GM21737 (cell line): Measurements from ENCODE around the gene P2RX6.
"Not testable (repeated sequence)": the region's sequence is repeated elsewhere in the genome, so short reads cannot be mapped to it uniquely, and the experiment has no call there.

Experiments used
- ATAC-seq: cut with Tn5 transposase; IDR thresholded peaks from one replicate; pipeline ENCODE4 v1.9.1; 2021; ENCODE audit warnings: mild to moderate bottlenecking, moderate library complexity; ENCODE audit not compliant: unreplicated experiment

The P2RX6 gene

DNA sequence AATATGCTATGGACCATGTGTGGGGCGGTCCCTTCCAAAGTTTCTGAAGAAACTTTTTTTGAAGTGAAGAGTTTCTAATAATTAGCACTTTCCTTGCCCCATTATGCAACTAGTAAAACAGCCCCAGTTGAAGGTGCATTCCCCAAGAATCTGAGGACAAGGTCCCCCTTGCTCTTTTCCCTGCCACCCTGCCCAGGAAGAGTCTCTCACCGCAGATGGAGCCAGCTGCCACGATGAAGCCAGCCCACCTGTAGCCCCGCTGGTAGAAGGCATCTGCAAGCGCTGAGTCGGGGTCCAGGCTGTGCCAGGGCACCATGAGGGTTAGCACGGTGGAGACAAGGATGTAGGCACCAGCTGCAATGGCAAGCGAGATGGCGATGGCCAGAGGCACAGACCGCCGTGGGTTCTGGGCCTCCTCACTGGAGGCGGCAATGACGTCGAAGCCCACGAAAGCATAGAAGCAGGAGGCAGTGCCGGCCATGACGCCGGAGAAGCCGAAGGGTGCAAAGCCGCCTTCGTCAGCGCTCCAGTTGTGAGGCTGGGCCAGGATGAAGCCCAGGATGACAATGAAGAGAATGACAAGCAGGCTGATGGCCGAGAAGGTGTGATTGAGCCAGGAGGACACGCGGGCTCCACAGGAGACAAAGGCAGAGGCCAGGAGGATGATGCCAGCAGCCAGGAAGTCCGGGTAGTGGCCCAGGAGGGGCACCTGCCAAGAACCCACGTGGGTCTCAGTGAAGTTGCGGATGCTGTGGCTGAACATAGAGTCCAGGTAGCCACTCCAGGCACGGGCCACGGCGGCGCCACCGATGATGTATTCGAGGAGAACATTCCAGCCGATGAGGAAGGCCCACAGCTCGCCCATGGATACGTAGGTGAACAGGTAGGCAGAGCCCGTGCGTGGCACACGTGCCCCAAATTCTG lies 15.9 kb downstream of the P2RX6 start:
- no peak for ATAC-seq

DNA sequence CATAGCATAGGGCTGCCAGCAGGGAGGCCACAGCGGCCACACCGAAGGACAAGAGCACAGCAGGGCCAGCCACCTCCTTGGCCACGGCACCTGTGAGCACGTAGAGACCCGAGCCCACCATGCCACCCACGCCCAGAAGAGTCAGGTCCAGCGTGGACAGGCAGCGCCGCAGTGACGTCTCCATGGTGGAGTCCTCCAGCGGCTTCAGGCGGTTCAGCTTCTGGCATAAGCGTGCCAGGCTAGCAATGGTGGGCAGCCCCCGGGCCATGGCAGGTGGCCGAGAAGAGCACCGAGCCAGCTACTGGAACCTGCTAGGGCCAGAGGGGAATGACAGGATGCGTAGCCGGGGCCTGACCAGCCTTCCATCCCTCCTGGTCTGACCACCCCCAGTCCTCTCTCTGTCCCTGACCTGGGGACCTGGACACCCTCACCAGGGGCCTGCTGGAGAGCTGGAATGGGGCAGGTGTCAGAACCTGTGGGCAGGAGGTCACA lies 16.6 kb downstream of the P2RX6 start:
- no peak for ATAC-seq

DNA sequence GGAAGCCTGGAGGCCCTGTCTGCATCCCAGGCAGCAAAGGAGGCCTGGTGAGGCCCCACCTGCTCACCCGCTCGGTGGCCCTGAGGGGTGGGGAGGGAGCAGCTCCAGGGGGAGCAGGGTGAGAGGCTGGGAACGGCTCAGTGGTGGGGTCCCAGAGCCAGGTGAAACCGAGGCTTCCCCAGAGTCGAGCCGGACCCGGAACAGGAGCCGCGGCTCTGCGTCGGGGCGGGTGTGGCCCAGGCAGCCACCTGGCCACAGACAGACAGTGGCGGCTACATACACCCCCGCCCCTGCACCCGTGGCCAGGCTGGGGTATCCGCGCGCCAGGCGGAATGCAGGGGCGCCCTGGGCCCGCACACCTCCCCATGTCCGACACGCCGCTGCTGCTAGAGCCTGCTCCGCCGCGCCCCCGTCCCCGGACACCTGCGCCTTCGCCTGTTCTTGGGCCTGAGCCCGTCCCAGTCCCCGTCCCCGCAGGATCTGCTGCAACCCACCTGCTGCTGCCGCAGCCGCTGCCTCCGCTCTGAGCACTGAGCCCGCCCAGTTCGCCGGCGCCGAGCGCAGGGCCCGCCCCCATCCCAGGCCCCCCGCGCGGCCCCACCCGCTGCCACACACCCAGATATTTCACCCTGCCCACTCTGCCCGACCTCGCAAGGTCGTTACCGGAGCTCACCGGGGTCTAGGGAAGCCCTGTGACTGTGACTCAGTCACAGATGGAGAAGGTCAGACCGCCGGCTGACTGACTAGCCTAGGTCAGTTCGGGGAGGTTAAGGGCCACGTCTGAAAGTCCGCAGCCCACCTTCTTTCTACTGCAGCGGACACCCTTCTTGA lies 17.3 kb downstream of the P2RX6 start, which contains the start of gene SLC7A4:
TSS of gene SLC7A4 (minus strand) at position 525 of the 831 bp plus-strand sequence. CDS start 749 bp downstream, outside the sequence.
- no peak for ATAC-seq

DNA sequence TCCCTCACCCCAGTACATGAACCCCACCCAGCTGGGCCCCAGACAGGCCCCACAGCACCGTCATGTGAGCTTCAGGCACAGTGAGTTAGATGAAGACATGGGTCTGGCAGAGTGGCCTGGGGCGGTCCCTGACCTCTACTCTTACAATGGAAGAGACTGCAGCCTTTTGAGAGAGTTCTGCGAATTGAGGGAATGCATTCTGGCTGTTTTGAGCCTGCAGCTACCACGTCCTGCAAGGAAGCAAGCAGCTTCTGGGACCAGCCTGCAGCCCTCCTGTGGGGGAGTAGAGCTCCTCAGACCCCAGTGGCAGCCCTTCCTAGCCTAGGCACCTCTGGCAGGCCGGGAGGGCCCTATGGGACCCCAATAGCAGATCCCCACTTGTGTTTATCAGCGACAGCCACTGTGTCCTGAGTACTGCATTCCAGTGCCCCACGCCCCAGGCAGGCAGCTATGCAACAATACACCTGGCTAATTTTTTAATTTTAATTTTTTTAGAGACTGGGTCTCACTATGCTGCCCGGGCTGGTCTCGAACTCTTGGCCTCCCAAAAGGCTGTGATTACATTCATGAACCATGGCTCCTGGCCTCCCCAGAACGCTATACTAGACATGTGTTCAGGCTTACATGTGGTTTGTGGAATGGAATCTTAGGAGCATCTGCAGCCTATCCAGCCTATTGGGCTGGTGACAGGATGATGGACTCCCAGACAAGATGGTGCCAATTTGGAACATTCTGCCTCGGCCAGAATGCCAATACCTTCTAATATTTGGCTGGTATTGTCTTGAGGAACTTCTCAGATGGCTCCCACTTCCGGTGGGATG lies 18.1 kb downstream of the P2RX6 start:
- no peak for ATAC-seq

DNA sequence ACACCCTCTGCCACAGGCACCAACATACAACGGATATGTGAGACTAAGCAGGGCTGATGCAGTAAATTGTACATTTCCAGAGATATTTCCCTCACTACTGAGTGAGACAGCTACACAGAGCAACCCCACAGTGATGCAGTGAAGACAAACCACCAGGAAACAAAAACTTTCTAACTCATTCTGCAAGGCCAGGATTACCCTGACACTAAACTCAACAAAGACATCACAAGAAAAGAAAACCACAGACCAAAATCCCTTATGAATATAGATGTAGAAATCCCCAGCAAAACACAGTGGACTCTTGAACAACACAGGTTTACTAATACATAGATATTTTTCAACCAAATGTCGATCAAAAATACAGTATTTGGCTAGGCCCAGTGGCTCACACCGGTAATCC lies 18.9 kb downstream of the P2RX6 start:
- ATAC-seq = no peak

DNA sequence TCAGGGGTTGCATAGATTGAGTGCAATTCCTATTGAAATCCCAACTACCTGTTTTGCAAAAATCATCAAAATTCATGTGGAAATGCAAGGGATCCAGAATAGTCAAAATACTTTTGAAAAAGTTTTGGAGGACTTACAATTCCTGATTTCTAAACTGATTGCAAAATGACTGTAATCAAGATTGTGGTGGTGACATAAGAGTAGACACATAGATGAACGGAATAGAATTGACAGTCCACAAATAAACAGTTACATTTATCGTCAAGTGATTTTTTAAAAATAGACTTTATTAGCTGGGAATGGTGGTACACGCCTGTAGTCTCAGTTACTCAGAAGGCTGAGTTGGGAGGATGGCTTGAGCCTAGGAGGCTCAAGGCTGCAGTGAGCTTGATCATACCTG lies 20.0 kb downstream of the P2RX6 start:
- ATAC-seq = no peak

DNA sequence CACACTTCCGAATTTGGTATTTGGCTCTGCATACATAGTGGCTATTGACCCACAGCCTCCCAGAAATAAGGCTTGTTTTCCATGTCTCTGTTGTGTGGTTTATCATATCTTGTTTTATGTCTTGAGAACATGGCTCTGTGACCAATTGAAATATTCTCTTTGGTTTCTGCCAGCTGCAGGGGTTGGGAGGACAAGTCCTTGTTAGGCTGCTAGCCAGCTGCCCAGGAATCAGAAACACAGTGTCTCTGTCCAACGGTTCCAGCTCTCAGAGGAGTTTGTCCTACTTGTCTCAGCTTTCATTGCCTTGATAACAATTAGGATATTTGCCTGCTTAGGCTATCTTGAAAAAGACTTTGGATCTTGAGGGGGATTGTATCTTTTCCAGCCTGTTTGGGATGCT lies 23.4 kb downstream of the P2RX6 start:
- ATAC-seq = no peak

DNA sequence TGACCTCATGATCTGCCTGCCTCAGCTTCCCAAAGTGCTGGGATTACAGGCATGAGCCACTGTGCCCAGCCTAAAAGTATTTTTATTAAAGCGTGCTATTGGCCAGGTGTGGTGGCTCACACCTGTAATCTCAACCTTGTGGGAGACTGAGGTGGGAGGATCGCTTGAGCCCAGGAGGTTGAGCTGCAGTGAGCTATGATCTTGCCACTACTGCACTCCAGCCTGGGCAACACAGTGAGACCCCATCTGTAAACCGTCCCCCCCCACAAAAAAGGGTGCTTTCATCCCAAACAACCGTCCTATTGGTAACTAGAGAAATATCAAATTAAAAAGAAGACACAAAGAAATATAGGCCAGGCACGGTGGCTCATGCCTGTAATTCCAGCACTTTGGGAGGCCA lies 24.2 kb downstream of the P2RX6 start:
- ATAC-seq = not testable (repeated sequence)

DNA sequence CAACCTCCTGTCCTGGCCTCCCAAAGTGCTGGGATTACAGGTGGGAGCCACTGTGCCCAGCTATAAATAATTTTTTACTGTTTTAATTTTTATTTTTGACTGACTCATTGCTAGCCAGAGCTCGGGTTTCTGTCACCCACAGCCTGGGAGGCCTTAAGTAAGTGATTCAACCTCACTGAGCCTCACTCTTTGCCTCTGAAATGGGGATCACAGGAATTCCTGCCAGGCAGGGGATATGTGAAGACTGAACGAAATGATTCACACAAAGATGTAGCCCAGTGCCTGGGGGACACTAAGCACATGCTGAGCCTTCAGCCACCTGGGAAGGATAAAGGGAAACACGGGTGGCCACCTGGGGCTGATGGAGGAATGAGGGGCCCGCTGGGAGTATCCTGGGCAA lies 27.0 kb downstream of the P2RX6 start:
- ATAC-seq = no peak

DNA sequence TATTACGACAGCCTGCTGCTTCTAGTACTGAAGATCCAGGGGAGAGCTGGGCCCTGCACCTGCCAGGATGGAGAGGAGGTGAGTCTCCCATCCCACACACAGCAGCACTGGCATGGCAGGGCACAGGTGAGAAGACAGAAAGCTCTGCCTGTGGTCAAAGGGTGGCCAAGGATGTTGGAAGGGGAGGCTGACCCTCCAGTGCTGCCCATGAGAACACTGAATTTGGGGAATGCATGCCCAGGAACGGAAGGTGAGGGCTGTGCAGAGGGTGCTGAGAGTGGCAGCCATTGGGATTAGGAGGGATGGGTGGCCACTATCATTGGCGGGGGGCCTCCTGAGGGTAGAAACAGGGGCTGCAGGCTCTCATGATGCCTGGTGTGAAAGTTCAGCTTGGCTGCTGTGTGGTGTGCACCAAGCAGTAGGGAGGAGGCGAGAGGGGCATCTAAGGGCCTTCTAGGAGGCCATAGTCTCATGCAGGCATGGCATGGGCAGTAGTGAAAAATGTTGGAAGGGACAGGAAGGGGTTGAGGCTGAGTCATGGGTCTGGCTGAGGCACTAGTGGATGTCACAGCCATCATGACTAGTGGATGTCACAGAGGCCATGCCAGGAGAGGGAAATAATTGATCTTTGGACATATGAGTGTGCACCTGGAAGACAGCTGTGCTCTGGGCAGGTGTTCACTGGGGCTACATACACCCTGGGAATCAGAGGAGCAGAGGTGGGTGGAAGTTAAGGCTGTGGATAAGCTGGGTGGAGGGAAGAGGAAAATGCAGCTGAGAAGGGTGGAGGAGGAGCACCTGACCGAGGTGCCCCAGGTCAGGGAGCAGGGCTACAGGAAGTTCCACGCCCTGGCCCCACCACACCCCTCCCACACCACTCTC lies 28.3 kb downstream of the P2RX6 start:
- ATAC-seq = no peak

DNA sequence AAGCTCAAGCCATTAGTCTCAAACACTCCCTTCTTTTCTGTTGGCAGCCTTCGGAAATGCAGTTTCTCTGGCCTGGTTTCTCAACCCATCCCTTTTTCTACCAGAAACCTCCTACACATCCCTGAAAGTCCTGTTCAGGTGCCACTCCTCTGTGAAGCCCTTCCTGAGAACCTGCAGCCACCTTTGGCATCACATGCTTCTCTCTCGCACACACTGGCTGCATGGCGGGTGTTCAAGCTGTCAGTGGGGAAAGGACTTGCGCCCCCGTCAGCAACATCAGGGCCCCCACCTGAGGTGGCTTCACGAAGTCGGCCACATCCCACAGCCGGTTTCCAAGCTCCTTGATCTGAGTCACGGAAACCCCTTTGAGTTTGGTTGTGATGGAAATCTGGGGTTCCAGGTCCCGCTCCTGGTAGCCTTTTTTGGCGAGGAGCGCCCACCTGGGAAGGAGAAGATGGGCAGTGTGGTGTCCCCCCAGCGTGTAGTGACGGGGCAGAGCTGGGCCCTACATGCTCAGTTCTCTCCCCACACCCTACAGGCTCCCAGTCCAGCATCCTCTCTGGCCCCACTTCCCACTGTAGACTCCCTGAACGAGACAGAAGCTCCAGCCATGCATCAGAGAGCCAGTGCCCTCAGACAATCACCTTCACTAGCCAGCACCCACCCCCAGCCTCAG lies 29.0 kb downstream of the P2RX6 start:
- ATAC-seq = no peak

DNA sequence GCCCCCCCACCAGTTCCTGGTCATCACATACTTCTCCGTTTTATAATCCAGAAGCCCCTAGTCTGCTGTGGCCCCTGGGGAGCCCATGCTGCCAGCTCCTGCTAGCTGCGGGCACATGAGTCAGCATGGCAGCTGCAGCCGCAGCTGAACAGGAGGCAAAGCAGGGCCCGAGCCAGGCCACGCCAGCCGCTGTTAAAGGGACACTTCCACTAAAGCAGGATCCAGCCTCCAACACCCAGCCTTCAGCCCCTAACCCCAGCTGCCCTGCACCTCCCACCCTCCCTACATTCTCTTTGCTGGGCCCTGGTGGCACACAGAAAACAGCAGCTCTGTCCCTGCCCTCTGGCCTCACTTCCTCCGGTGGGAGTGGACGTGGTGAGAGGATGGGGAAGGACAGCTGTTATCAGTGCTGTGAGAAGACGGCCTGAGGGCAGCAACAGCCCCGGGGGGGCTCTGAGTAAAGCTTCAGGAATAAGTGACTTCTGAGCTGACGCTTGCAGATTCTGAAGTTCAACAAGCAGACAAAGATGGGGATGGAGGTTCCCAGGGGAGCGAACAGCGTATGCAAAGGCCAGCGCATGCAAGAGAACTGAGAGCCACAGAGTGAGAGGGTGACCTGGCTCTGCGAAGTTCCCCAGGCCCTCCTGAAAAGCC lies 30.1 kb downstream of the P2RX6 start:
- no peak for ATAC-seq

DNA sequence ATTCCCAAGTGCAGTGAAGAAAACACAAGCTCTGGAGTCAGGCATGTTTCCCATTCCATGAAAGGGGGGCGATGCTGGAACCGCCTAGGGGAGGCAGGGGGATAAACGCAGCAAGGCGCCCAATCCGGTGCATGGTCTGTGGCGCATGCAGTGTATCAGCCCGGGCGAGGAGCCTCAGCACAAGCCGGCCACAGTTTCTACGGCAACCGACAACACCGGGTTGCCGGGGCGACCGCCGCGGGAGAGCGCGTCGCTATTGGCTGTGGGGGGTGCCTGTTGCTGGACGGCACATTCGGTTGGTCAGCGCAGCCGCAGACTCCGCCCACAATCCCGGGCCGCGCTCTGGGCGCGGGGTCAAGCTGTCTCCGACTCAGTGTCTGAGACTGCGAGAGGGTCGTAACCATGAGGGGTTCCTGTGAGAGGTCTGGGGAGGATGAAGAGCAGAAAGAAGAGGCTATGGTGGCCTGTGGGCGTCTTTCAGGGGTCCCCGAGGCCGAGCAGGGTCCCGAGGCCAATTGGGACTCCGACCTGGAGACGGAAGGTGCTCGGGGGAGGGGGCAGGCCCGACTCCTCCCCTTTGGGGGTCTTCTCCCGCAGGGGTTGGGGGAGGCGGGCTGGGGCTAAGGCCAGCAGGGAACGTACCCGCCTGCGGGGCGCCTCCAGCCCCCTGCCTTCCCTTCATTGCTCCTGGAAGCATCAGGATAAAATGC lies 30.8 kb downstream of the P2RX6 start, which contains the start of gene LRRC74B:
TSS of gene LRRC74B (plus strand) at position 362 of the 710 bp plus-strand sequence. CDS start at position 403, 41 bp downstream.
- peak; percentile 86 for ATAC-seq

DNA sequence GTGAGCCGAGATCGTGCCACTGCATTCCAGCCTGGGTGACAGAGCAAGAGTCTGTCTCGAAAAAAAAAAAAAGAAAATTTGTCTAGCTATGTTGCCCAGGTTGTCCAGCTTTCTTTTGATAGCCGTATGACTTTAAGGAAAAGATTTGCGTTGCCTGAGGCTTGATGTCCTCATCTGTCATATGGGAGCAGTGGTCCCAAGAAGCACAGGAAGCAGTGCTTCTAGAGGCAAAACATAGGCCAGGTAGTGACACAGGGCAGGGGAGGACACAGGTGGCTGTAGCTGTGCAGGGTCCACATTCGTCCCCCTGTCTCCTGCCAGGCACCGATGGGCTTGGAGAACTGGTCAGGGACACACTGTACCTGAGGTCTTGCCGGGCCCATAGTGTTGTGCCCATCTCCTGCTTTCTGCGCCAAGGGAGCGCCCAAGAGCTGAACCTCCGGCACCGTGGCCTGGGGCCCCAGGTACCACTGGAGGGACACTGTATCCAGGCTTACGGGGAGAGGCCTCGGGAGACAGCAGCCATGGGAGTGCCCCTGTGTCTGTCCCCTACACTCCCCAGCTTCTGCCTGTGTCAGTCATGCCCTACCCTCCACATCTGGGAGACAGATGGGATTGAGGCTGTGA lies 32.2 kb downstream of the P2RX6 start:
- ATAC-seq = no peak

DNA sequence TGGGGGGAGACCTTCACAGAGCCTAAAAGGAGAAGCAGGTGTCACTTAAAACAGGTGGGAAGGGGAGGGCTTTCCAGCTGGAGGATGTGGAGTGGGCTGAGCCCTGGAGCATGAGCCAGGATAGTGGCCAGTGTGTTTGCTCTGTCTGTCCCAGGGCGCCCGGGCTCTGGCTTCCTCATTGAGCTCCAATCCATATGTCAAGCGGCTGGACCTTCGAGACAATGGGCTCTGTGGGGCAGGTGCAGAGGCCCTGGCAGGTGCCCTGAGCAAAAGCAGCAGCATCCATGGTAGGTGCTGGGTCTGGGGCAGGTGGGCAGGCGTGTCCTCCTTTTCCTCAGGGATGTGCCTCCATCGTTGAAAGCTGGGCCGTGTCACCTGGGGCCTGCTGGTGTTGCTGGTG lies 32.8 kb downstream of the P2RX6 start:
- no peak for ATAC-seq

DNA sequence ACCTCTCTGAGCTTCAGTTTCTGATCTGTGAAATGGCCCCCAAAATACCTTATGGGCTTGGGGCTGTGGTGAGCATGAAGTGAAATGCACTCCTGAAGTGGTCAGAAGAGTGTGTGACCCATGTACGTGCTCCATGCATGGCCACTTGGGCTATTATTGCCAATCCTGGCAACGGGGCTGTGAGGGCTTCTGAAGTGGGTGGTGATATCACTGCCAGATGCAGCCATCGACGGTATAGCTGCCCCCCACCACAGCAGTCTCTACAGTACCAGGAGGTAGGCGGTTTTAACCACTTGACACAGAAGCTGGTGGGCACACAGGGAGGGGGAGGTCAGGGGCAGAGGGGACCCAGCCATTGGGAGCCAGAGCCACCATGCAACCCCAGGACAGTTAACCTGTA lies 33.5 kb downstream of the P2RX6 start:
- not testable (repeated sequence) for ATAC-seq

DNA sequence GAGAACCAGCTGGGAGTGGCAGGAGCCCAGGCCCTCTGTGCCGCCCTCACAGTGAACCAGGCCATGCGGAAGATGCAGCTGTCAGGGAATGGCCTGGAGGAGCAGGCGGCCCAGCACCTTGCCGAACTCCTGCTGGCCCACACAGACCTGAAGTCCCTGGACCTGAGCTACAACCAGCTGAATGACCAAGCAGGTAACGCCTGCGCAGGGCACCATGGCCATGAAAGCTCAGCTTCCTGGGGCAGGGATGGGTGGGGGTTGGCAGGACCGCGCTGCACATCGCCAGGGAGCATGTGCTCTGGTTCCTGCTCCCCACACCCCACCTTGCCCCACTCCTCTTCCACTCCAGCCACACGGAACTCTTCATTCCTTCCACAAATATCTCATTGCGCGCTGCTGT lies 34.0 kb downstream of the P2RX6 start:
- not testable (repeated sequence) for ATAC-seq
